Prostate gland (tissue), 2 donors: Measurements from ENCODE around the gene ZC3H12C.

ENCODE experiments used
- POLR2AphosphoS5 ChIP-seq: sonication (generic); formaldehyde crosslinking; IDR thresholded peaks from one replicate; pipeline ENCODE4 v1.6.1; 2017; ENCODE audit warnings: antibody characterized with exemption
- TF ChIP-seq, protein P1 (sequence below), 4 experiments: fragments of 200-600 bp in 2 of 4; fragments of 450-650 bp in 2 of 4; sonication (generic) in 2 of 4; IDR thresholded peaks; 1 replicate in 3 of 4; 2 replicates in 1 of 4; pipeline ENCODE4 v1.5.1; 2016 to 2019; ENCODE audit warnings: antibody characterized with exemption in 4 of 4, mild to moderate bottlenecking in 2 of 4, moderate library complexity in 2 of 4

DNA sequence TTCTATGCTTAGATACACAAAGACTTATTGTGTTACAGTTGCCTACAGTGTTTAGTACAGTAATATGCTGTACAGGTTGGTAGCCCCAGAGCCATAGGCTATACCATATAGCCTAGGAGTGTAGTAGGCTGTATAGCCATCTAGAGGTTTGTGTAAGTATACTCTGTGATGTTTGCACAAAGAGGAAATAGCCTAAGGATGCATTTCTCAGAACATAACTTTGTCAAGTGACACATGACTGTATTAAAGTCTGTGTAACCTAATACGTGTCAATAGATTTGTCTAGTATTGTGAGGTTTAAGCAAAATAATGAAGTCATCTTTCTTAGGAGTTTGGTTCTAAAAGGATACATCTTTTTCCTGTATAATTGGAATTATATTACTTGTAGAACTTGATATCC is 5.5 kb downstream of the ZC3H12C start:
- TF ChIP-seq, protein P1, sequence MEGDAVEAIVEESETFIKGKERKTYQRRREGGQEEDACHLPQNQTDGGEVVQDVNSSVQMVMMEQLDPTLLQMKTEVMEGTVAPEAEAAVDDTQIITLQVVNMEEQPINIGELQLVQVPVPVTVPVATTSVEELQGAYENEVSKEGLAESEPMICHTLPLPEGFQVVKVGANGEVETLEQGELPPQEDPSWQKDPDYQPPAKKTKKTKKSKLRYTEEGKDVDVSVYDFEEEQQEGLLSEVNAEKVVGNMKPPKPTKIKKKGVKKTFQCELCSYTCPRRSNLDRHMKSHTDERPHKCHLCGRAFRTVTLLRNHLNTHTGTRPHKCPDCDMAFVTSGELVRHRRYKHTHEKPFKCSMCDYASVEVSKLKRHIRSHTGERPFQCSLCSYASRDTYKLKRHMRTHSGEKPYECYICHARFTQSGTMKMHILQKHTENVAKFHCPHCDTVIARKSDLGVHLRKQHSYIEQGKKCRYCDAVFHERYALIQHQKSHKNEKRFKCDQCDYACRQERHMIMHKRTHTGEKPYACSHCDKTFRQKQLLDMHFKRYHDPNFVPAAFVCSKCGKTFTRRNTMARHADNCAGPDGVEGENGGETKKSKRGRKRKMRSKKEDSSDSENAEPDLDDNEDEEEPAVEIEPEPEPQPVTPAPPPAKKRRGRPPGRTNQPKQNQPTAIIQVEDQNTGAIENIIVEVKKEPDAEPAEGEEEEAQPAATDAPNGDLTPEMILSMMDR (IDR thresholded peaks at IDR 0.05) = no peak
- TF ChIP-seq POLR2AphosphoS5 = no peak
